Suppressor macrophage treated with lipopolysaccharide for 4 hours (primary cell): ENCODE measurements around the gene TBRG1.

Experiments
- DNase-seq: peaks from one replicate; pipeline ENCODE4 v3.0.0-alpha.2; 2020

The TBRG1 gene

GRCh38 chr11:124663861-124664260 lies 41.2 kb downstream of the TBRG1 start:
- DNase-seq: no peak

- DNase-seq: no peak
Measured at GRCh38 chr11:124667601-124668000, 44.9 kb downstream of the TBRG1 start.

- DNase-seq: peak; percentile 59
Measured at GRCh38 chr11:124669193-124669592, 46.5 kb downstream of the TBRG1 start.

GRCh38 chr11:124670732-124671131 lies 48.1 kb downstream of the TBRG1 start:
- peak; percentile 22 for DNase-seq

- no peak for DNase-seq
Measured at GRCh38 chr11:124672536-124673215, 50.0 kb downstream of the TBRG1 start.

GRCh38 chr11:124673333-124674167 lies 50.9 kb downstream of the TBRG1 start, which contains the start of the genes SIAE and SPA17:
Gene SIAE, minus strand, starts transcription at chr11:124673739. Its CDS starts 31 bp downstream, at chr11:124673708.
Gene SPA17, plus strand, starts transcription at chr11:124673904. Its CDS starts 1,361 bp downstream, at chr11:124675265.
- peak; percentile 94 for DNase-seq

- DNase-seq: no peak
Measured at GRCh38 chr11:124674168-124674517, 51.5 kb downstream of the TBRG1 start.

- DNase-seq: no peak
Measured at GRCh38 chr11:124674571-124674970, 51.9 kb downstream of the TBRG1 start.

GRCh38 chr11:124676386-124676785 lies 53.7 kb downstream of the TBRG1 start:
- DNase-seq: peak; percentile 19

GRCh38 chr11:124678416-124678815 lies 55.8 kb downstream of the TBRG1 start:
- no peak for DNase-seq

GRCh38 chr11:124681421-124681820 lies 58.8 kb downstream of the TBRG1 start:
- DNase-seq: no peak

- no peak for DNase-seq
Measured at GRCh38 chr11:124682443-124682842, 59.8 kb downstream of the TBRG1 start.
